HG03060 (cell line): Measurements from ENCODE around the gene HMGCLL1.

Experiments used
- ATAC-seq: cut with Tn5 transposase; IDR thresholded peaks from one replicate; pipeline ENCODE4 v1.9.1; 2021; ENCODE audit warnings: low read depth, moderate number of reproducible peaks; ENCODE audit not compliant: unreplicated experiment

Gene HMGCLL1

DNA sequence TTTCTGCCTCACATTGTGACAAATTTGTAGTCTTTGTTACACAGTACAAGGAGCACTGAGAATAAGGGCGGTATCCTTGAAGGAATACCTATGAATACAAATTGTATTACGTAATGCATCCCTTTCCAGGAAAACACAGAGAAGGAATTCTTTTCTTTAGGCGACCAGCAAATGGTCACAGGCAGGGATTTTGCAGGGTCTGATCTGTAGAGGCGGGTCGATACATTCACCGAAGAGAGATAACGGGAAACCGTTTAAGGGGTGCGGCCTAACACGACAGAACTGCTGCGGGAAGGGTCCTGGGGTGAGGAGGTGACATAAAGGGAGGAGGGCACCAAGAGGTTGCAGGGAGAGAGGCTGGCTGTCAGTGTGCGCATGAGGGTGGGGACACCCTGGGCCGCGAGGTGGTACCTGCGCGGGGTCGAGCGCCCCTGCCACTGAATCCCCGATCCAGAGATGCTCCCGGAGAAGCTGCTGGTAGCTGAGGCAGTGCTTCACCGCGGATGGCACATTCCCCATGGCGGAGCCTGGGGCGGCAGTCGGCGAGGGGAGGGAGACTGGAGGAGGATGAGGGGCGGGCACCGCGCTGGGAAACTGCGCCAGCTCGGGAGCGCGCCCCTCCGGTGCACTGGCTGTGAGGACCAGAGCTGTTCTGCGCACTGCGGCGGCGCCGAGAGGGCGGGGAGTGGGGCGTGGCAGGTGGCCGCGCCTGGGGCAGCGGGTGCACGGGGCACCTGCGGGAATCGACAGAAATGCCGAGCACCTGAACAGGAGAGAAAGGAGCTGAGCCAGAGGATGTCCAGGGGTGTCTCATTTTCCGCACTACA, at the start of gene HMGCLL1:
Gene HMGCLL1 (minus strand): TSS at position 656 of the 827 bp plus-strand sequence. CDS start 137 bp downstream, at position 519.
- no peak for ATAC-seq

DNA sequence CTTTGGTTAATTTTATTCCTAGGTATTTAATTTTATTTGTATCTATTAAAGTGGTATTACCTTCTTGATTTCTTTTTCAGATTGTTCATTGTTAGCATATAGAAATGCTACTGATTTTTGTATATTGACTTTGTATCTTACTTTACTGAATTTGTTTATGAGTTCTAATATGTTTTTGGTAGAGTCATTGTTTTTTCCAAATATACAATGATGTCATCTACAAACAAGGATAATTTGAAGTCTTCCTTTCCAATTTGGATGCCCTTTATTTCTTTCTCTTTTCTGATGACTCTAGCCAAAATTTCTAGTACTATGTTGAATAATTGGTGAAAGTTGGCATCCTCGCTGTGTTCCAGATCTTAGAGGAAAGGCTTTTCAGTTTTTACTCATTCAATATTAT, 43.0 kb upstream of the HMGCLL1 start:
- ATAC-seq: no peak

DNA sequence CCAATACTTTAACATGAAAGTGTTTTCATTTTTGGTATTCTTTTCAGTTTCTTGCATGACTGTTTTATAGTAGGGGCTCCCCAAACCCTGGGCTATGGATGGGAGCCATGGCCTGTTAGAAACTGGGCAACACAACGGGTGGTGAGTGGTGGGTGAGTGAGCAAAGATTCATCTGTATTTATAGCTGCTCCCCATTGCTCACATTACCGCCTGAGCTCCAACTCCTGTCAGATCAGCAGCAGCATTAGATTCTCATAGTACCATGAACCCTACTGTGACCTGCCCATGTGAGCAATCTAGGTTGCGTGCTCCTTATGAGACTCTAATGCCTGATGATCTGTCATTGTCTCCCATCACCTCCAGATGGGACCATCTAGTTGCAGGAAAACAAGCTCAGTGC, 42.3 kb upstream of the HMGCLL1 start:
- no peak for ATAC-seq

- no peak for ATAC-seq
These were observed 38.3 kb upstream of the HMGCLL1 start for GRCh38 chr6:55617272-55617671.

- ATAC-seq: no peak
These were observed 25.0 kb upstream of the HMGCLL1 start for GRCh38 chr6:55604021-55604420.

DNA sequence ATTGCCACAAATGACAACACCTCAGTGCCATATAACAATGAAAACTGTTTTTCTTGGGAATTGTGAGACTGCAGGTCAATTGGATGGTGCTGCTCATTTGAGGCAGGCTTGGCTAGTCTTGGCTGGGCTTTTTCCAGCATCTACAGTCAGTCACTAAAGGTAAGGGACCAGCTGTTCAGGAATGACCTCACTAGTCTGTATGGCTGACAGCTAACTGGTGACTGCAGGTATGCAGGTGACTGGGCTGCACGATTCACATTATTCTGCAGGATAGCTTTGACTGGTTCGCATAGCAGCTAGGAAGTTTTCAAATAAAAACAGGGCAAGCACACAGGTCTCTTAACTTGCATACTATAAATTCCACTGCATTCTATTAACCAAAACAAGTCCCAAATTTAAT, 22.1 kb upstream of the HMGCLL1 start:
- no peak for ATAC-seq

DNA sequence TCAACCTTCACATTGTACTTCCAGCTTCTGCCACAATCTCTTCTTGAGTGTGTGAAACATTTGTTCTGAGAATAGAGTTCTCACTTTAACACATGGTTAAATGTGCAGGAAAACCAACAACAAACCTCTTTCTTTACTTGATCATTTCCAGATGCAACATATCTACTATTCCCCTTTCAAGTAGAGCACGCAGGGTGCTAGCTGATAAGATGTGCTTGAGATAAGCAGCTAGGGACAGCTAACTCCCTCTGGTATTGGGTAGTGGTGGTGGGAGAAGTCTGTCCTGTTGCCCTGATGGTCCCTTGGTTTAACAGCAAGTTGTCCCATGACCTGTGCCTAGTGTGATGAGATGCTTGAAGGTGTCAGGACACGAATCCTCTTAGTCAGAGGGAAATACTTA, 15.4 kb upstream of the HMGCLL1 start:
- no peak for ATAC-seq

DNA sequence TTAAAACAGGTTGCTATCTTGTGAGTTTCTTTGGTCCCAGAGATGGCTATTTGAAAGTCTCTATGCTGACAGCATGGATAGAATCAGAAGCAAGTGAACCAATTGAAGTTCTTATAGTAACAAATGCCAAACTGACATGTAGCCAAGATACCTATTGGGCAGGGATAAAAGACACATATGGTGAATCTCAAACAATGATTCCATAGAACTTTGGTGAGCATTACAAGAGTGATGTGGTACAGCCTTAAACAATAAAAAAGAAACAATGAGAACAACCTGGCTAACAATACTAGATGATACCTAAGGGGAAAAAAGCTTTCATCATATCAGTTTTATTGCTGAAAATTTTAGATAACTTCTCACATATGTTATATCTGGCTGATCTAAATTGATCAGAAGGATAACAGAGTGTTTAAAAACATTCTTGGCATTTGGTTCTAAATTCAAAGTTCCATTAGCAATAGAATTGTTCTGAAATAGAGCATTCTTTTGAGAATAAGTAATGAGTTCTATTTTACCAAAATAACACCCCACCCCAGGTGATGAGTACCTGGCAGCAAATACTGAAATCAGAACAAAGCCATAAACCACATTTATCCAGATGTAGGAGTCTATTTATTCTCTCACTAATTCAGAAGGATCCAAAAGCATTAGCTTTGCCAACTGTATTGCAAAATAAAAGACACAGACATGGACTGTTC, 5.8 kb upstream of the HMGCLL1 start:
- ATAC-seq: no peak

- ATAC-seq: no peak
These were observed 2.2 kb downstream of the HMGCLL1 start for GRCh38 chr6:55576811-55577210.

- no peak for ATAC-seq
These were observed 4.4 kb downstream of the HMGCLL1 start for GRCh38 chr6:55574556-55574955.

- no peak for ATAC-seq
These were observed 9.4 kb downstream of the HMGCLL1 start for GRCh38 chr6:55569638-55570037.

- ATAC-seq: no peak
These were observed 10.1 kb downstream of the HMGCLL1 start for GRCh38 chr6:55568808-55569439.

- ATAC-seq: no peak
These were observed 11.4 kb downstream of the HMGCLL1 start for GRCh38 chr6:55567558-55567957.

DNA sequence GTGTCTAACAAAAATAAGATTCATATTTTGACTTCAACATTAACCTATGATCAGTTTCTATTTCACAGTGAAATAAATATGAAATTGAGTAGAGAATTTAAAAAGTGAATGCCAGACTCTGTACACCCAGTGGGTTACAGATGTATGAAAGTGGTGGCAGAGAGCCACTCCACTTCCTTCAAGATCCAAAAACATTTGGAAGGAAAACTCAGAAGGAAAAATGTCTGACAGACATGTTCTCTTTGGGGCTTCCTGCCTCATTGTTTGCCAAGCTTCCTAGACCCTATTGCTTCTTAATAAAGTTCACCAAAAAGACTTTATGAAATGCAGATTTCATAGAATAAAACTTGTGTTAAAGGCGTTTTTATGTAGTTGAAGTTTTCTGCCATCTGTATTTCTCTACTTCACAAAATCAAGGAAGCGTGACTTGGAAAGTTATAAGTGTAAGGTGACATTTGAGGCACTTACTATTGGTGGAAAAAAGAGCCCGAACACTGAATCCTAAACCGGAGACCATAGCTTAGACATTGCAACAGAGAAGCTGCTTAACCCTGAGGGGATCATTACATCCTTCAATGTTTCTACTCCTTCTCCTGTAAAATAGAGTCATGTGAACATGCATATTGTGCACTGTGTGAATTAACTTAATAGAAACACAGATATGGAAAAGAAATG, 12.8 kb downstream of the HMGCLL1 start:
- no peak for ATAC-seq

- ATAC-seq: no peak
These were observed 16.7 kb downstream of the HMGCLL1 start for GRCh38 chr6:55562318-55562717.

GRCh38 chr6:55560290-55560885, 18.6 kb downstream of the HMGCLL1 start:
- ATAC-seq: no peak

DNA sequence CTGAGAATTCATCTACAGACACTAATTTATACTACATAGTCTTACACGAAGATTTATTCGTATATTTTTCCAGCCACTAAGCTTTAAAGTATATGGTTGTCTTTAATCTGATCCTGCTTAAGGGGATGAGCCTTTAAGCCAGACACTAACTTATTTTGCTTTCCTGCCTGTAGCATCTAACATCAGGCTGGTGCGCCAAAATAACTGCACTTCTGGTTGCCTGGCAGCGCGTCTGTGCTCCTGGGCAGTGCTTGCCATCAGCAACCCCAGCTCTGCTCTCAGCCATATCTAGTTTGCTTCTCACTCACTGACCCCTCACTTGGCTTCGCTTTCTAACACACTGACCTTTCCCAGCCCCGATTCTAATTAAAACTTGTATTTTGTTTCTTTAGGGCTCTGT, 21.8 kb downstream of the HMGCLL1 start:
- no peak for ATAC-seq

DNA sequence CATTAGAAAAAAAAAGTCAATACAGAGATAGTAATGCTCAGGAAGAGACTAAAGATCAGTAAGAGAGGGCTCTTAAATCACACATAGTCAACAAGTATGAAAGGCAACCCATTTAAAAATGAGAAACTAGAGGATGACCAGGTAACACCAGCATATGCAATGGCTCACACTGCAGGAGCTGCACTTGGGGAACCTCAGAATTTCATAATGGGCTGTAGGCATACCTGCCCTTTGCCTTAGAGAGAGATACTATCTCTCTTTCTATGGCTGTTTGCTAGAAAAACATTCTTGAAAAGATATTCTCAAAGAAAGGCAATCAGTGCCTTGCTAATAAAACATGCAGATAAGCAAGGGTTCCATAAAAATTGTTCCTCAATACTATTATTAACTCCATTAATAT, 33.2 kb downstream of the HMGCLL1 start:
- ATAC-seq: no peak

DNA sequence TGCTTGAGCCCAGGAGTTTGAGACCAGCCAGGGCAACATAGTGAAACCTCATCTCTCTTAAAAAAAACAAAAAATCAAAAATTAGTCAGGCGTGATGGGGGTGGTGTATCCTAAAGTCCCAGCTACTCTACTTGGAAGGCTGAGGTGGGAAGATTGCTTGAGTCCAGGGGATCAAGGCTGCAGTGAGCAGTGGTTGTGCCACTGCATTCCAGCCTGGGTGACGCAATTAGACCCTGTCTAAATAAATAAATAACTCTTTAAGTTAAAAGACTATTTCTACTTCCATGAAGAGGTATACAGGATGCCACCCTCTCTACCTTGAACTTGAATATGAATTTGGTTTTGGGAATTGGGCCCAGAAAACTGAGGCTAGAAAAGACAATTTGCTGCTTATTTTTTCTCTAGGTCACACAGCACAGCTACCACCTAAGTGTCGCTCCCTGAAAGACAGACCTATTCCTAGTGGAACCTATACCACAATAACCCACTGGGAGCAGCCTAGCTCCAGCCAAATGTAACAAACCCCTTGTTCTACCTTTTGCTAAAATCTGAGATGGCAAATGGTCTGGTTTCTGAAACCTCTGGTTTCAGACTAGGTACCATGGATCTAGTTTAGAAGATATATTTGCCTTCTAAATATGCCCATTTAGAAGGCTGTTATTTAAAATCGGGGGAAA, 35.2 kb downstream of the HMGCLL1 start:
- ATAC-seq: no peak

GRCh38 chr6:55541024-55541423, 38.0 kb downstream of the HMGCLL1 start:
- ATAC-seq: no peak
